PC-3 (cell line): Measurements from ENCODE around the gene PCDHB15.

Experiments
- EZH2 ChIP-seq: fragments of 300-600 bp; sonication (generic); IDR thresholded peaks from one replicate; pipeline ENCODE4 v1.6.1; 2017; ENCODE audit warnings: antibody characterized with exemption, mild to moderate bottlenecking, low read length; ENCODE audit not compliant: unreplicated experiment
- TF ChIP-seq, protein P1 (sequence below): fragments of 300-600 bp; sonication (generic); conservative IDR thresholded peaks from 2 replicates; pipeline ENCODE4 v1.5.1; 2017; ENCODE audit warnings: antibody characterized with exemption, low read depth, mild to moderate bottlenecking, low read length

DNA sequence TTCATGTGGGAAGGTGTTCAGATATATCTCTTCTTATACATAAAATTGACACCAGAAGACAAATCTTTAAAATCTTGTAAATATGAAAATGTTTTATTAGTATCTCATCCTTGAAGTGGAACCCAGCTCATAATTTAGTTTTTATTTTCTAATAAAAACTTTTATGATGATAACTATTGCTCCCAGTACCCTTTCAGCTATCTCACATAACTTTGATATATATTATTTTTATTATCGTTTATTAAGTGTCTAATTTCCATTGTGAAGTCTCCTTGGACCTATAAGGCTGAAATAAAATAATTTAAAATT lies 16.0 kb downstream of the PCDHB15 start:
- TF ChIP-seq, protein P1, sequence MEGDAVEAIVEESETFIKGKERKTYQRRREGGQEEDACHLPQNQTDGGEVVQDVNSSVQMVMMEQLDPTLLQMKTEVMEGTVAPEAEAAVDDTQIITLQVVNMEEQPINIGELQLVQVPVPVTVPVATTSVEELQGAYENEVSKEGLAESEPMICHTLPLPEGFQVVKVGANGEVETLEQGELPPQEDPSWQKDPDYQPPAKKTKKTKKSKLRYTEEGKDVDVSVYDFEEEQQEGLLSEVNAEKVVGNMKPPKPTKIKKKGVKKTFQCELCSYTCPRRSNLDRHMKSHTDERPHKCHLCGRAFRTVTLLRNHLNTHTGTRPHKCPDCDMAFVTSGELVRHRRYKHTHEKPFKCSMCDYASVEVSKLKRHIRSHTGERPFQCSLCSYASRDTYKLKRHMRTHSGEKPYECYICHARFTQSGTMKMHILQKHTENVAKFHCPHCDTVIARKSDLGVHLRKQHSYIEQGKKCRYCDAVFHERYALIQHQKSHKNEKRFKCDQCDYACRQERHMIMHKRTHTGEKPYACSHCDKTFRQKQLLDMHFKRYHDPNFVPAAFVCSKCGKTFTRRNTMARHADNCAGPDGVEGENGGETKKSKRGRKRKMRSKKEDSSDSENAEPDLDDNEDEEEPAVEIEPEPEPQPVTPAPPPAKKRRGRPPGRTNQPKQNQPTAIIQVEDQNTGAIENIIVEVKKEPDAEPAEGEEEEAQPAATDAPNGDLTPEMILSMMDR, result no peak
- TF ChIP-seq EZH2, result no peak
